H1 (cell line): Measurements from ENCODE around the gene APP. TPM values are rescaled to one million over a fixed set of nuclear protein-coding genes. Genes with fewer than 3 reads are reported as not detected.

ENCODE experiments used
- CTCF ChIA-PET: fragments of 300-600 bp; sonication (Branson Sonifier 250); formaldehyde crosslinking; loops from one replicate; lab custom pipeline; 2021; ENCODE audit not compliant: partially characterized antibody; lab: Charles Lee
- POLR2A ChIA-PET: fragments of 300-600 bp; sonication (Branson Sonifier 250); formaldehyde crosslinking; loops from one replicate; lab custom pipeline; 2021; ENCODE audit warnings: inconsistent platforms; ENCODE audit not compliant: partially characterized antibody; lab: Charles Lee
- DNase-seq, 2 experiments: peaks; one replicate each; pipeline versions ENCODE4 v3.0.0 to v3.0.0-alpha.2; 2010 to 2022; ENCODE audit warnings: low spot score in 2 of 2, low read depth in 1 of 2, mixed read lengths in 1 of 2
- FAIRE-seq: peaks from 2 replicates; lab custom pipeline; 2011; peaks lifted over from hg19 to GRCh38; lab: Jason Lieb, UNC
- H2AFZ ChIP-seq: 2 replicates; pipeline ENCODE4 v1.8.1; 2012; ENCODE audit warnings: low read length, inconsistent platforms
- H2AK5ac ChIP-seq: 2 replicates; pipeline ENCODE4 v1.6.1; 2013; ENCODE audit warnings: low read depth, low read length
- H2BK120ac ChIP-seq: replicated peaks from 2 replicates; pipeline ENCODE3; 2013; ENCODE audit warnings: low read depth, low read length, inconsistent platforms
- H2BK12ac ChIP-seq: 2 replicates; pipeline ENCODE4 v1.6.1; 2013; ENCODE audit warnings: low read depth, low read length
- H2BK15ac ChIP-seq: 2 replicates; pipeline ENCODE4 v1.6.1; 2013; ENCODE audit warnings: low read length
- H2BK20ac ChIP-seq: 2 replicates; pipeline ENCODE4 v1.6.1; 2013; ENCODE audit warnings: low read length
- H2BK5ac ChIP-seq: 2 replicates; pipeline ENCODE4 v1.6.1; 2013; ENCODE audit warnings: low read depth, low read length
- H3K14ac ChIP-seq: 2 replicates; pipeline ENCODE4 v1.6.1; 2013; ENCODE audit warnings: inconsistent platforms; ENCODE audit not compliant: insufficient read length
- H3K18ac ChIP-seq: 2 replicates; pipeline ENCODE4 v1.6.1; 2013; ENCODE audit warnings: low read length; ENCODE audit errors: extremely low read depth
- H3K23ac ChIP-seq: 2 replicates; pipeline ENCODE4 v1.6.1; 2013; ENCODE audit warnings: inconsistent platforms; ENCODE audit not compliant: insufficient read length
- H3K23me2 ChIP-seq: 2 replicates; pipeline ENCODE4 v1.6.1; 2013; ENCODE audit warnings: low read depth, low read length
- H3K27ac ChIP-seq: 2 replicates; pipeline ENCODE4 v1.6.1; 2011; ENCODE audit warnings: low read depth, low read length, inconsistent platforms
- H3K27me3 ChIP-seq, 4 experiments: replicated peaks in 1 of 4; 1 replicate in 1 of 4; 2 replicates in 3 of 4; pipeline versions ENCODE4 v1.6.1 to v1.8.1; 2011 to 2013; ENCODE audit warnings: low read length in 3 of 4, mild to moderate bottlenecking in 3 of 4, inconsistent platforms in 2 of 4, mixed read lengths in 2 of 4, moderate library complexity in 1 of 4; ENCODE audit not compliant: control insufficient read depth in 3 of 4, insufficient read depth in 3 of 4; ENCODE audit errors: extremely low read depth in 1 of 4
- H3K36me3 ChIP-seq, 4 experiments: 2 replicates each; pipeline versions ENCODE4 v1.6.1 to v1.8.1; 2011 to 2013; ENCODE audit warnings: mild to moderate bottlenecking in 4 of 4, low read length in 3 of 4, moderate library complexity in 2 of 4, control low read depth in 1 of 4, inconsistent platforms in 1 of 4; ENCODE audit not compliant: insufficient read depth in 4 of 4, control insufficient read depth in 2 of 4
- H3K4ac ChIP-seq: replicated peaks from 2 replicates; pipeline ENCODE3; 2013; ENCODE audit warnings: low read length, low read depth, mixed read lengths, inconsistent platforms; ENCODE audit not compliant: insufficient read length
- H3K4me1 ChIP-seq, 4 experiments: replicated peaks in 1 of 4; 1 replicate in 1 of 4; 2 replicates in 3 of 4; pipeline versions ENCODE4 v1.6.1 to v1.8.1; 2011 to 2013; ENCODE audit warnings: low read length in 3 of 4, inconsistent platforms in 2 of 4, mixed read lengths in 1 of 4; ENCODE audit not compliant: insufficient read depth in 4 of 4, control insufficient read depth in 3 of 4
- H3K4me2 ChIP-seq, 2 experiments: 2 replicates each; pipeline versions ENCODE4 v1.6.1 to v1.8.1; 2011 to 2013; ENCODE audit warnings: low read depth in 2 of 2, low read length in 2 of 2, control low read depth in 1 of 2, inconsistent platforms in 1 of 2, mild to moderate bottlenecking in 1 of 2; ENCODE audit not compliant: insufficient read depth in 1 of 2
- H3K4me3 ChIP-seq, 4 experiments: fragments of 200-600, 300-600 bp in 1 of 4; sonication (generic), shearing (Covaris generic), sonication (Bioruptor Twin) in 1 of 4; 2 replicates each; pipeline versions ENCODE4 v1.5.1 to v1.8.1; 2011 to 2016; ENCODE audit warnings: low read length in 4 of 4, low read depth in 3 of 4, control low read depth in 2 of 4, inconsistent platforms in 2 of 4, mild to moderate bottlenecking in 2 of 4, mixed read lengths in 1 of 4, moderate library complexity in 1 of 4; ENCODE audit not compliant: insufficient read depth in 2 of 4; ENCODE audit errors: extremely low read depth in 1 of 4
- H3K56ac ChIP-seq: replicated peaks from 2 replicates; pipeline ENCODE3; 2013; ENCODE audit warnings: low read depth, mild to moderate bottlenecking, mixed read lengths, low read length, inconsistent platforms; ENCODE audit not compliant: insufficient read length
- H3K79me1 ChIP-seq: 2 replicates; pipeline ENCODE4 v1.6.1; 2013; ENCODE audit warnings: low read depth, low read length, control low read depth
- H3K79me2 ChIP-seq, 2 experiments: 2 replicates each; pipeline versions ENCODE4 v1.6.1 to v1.8.1; 2012 to 2013; ENCODE audit warnings: low read length in 2 of 2, mild to moderate bottlenecking in 2 of 2, inconsistent platforms in 1 of 2; ENCODE audit not compliant: insufficient read depth in 2 of 2, control insufficient read depth in 1 of 2
- H3K9ac ChIP-seq, 4 experiments: replicated peaks in 1 of 4; 1 replicate in 1 of 4; 2 replicates in 3 of 4; pipeline versions ENCODE4 v1.6.1 to v1.8.1; 2011 to 2013; ENCODE audit warnings: low read depth in 3 of 4, low read length in 3 of 4, control low read depth in 2 of 4, mild to moderate bottlenecking in 2 of 4, moderate library complexity in 2 of 4, inconsistent platforms in 1 of 4; ENCODE audit errors: extremely low read depth in 1 of 4
- H3K9me3 ChIP-seq, 2 experiments: 2 replicates each; pipeline versions ENCODE4 v1.6.1 to v1.8.1; 2012 to 2013; ENCODE audit warnings: mild to moderate bottlenecking in 2 of 2, moderate library complexity in 2 of 2, control low read depth in 1 of 2, inconsistent platforms in 1 of 2, low read depth in 1 of 2, low read length in 1 of 2, mixed read lengths in 1 of 2; ENCODE audit not compliant: insufficient read depth in 2 of 2
- H4K20me1 ChIP-seq, 2 experiments: replicated peaks in 1 of 2; 2 replicates each; pipeline versions ENCODE3 to v1.8.1; 2011 to 2013; ENCODE audit warnings: inconsistent platforms in 2 of 2, low read length in 2 of 2, mild to moderate bottlenecking in 1 of 2; ENCODE audit not compliant: insufficient read depth in 2 of 2, control insufficient read depth in 1 of 2
- H4K5ac ChIP-seq: 2 replicates; pipeline ENCODE4 v1.6.1; 2013; ENCODE audit warnings: low read length, low read depth, mixed read lengths, inconsistent platforms; ENCODE audit not compliant: insufficient read length
- H4K8ac ChIP-seq: 2 replicates; pipeline ENCODE4 v1.8.0; 2013; ENCODE audit warnings: mild to moderate bottlenecking, moderate library complexity, low read length, inconsistent platforms; ENCODE audit not compliant: insufficient read depth; ENCODE audit errors: extremely low read depth
- H4K91ac ChIP-seq: replicated peaks from 2 replicates; pipeline ENCODE3; 2013; ENCODE audit warnings: low read length, mixed read lengths, inconsistent platforms; ENCODE audit not compliant: insufficient read length
- CHD1 ChIP-seq: IDR thresholded peaks from 2 replicates; pipeline ENCODE4 v1.6.1; 2012; ENCODE audit warnings: low read depth, low read length, improper control_type of control experiment
- EGR1 ChIP-seq: IDR thresholded peaks from 2 replicates; pipeline ENCODE4 v1.6.1; 2011; ENCODE audit warnings: low read depth, low read length, borderline replicate concordance
- HDAC6 ChIP-seq: IDR thresholded peaks from one replicate; pipeline ENCODE4 v1.7.1; 2012; ENCODE audit warnings: low read depth, mild to moderate bottlenecking, inconsistent platforms, low read length, moderate library complexity
- NANOG ChIP-seq: IDR thresholded peaks from 2 replicates; pipeline ENCODE4 v1.6.1; 2011; ENCODE audit warnings: low read length, low read depth, mild to moderate bottlenecking, inconsistent platforms; ENCODE audit not compliant: insufficient read depth, poor library complexity, severe bottlenecking
- PHF8 ChIP-seq: fragments of 200-600 bp; sonication (generic); conservative IDR thresholded peaks from 2 replicates; pipeline ENCODE4 v1.7.1; 2012; ENCODE audit warnings: low read depth, mild to moderate bottlenecking, inconsistent platforms, low read length, moderate library complexity
- WGBS, 2 experiments: shearing (Covaris generic) in 1 of 2; methylation state at CpG; one replicate each; pipeline versions ENCODE4 v1.1.6 to v1.1.7; 2013 to 2015; ENCODE audit warnings: low lambda C conversion rate in 2 of 2, mixed read lengths in 2 of 2, inconsistent platforms in 1 of 2, low coverage in 1 of 2, missing lambda C conversion rate in 1 of 2; ENCODE audit not compliant: insufficient replicate concordance in 2 of 2, insufficient coverage in 1 of 2, insufficient read length in 1 of 2; ENCODE audit errors: extremely low coverage in 1 of 2, missing lambda C conversion rate in 1 of 2; 5-methylcytosine and 5-hydroxymethylcytosine counted together
- polyA plus RNA-seq, 7 experiments: library from polyadenylated mRNA; depleted of rRNA in 3 of 7; stranded (reverse) in 5 of 7; unstranded in 2 of 7; fragments of >200 nt in 5 of 7; fragments of 200-250 nt in 2 of 7; gene quantifications; 1 replicate in 5 of 7; 2 replicates in 1 of 7; 4 replicates in 1 of 7; pipeline versions ENCODE4 v1.2.1 to v1.2.3, GENCODE V29; 2011 to 2013; ENCODE audit warnings: missing spikeins in 2 of 7, mixed read lengths in 2 of 7
- total RNA-seq: library from RNA; stranded (reverse); fragmentation: NEBNext Ultra II Directional; extraction: Animal tissue kit (Norgen Biotek cat#: 25700); gene quantifications from 2 replicates; pipeline ENCODE4 v1.2.1, GENCODE V29; 2021
- TF ChIP-seq, protein P1 (sequence below): IDR thresholded peaks from 2 replicates; pipeline ENCODE4 v1.6.1; 2012; ENCODE audit warnings: inconsistent platforms

Gene APP
- total and polyA plus RNA-seq, 2 of the 8 experiments (the other 6 are each of a cell fraction or from before 2014, with no cell fraction given): 375 to 551 TPM

DNA sequence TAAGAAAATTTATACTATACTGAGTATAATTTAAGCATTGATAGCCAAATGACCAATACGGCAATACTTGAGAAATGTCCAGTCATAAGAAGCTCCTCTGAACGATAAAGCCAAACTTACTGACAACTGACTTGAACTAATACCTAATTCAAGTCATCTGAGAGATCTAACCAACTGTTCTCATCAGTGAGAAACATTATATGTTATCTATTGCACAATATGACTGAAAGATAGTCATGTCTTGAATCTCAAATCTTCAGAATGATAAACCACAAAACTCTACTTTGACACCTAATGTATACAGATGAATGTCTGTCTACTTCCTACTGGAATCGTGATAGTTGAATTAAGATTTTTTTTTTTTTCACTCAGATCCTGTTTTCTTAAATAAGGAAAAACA, 39.0 kb downstream of the APP start:
- Histone ChIP-seq H3K36me3 (no peaks in the 10 kb centered on the region), H3K9ac (no peak overlapping the region), H3K9me3 (no peaks in the 10 kb centered on the region), H3K14ac (no peak overlapping the region), H3K4me3 (no peak overlapping the region), H4K8ac (no peak overlapping the region), H3K27ac (no peak overlapping the region), H3K56ac (no peak overlapping the region), H2BK15ac (no peak overlapping the region), H3K4ac (no peak overlapping the region), H3K79me2 (peaks cover 16 to 98% of the 10 kb centered on the region in 2 experiments), H2BK20ac (no peak overlapping the region), H2BK12ac (no peak overlapping the region), H2BK5ac (no peak overlapping the region), H4K5ac (no peak overlapping the region), H3K18ac (no peak overlapping the region), H3K4me2 (no peak overlapping the region), H3K4me1 (peaks cover 0 to 11% (median 3%) of the 10 kb centered on the region in 4 experiments; a peak in 4 of 7 replicates), H4K91ac (no peak overlapping the region), H4K20me1 (peaks cover 15 to 21% of the 10 kb centered on the region in 2 experiments), H3K79me1 (peaks cover 7% of the 10 kb centered on the region), H2AK5ac (no peak overlapping the region), H3K23me2 (no peaks in the 10 kb centered on the region), H2BK120ac (no peak overlapping the region), H3K23ac (no peak overlapping the region), H3K27me3 (no peaks in the 10 kb centered on the region), H2AFZ (no peak overlapping the region)
- DNase-seq: no peak
- TF ChIP-seq HDAC6 (no peak), CHD1 (no peak), EGR1 (no peak), NANOG (no peak), PHF8 (no peak)
- TF ChIP-seq, protein P1, sequence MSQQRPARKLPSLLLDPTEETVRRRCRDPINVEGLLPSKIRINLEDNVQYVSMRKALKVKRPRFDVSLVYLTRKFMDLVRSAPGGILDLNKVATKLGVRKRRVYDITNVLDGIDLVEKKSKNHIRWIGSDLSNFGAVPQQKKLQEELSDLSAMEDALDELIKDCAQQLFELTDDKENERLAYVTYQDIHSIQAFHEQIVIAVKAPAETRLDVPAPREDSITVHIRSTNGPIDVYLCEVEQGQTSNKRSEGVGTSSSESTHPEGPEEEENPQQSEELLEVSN: no peak
- FAIRE-seq: no peak
- 96% methylated on average over 3 of the region's 3 CpGs; no CpG with 5 or more reads in 1 of the 2 experiments for WGBS, 2 experiments
- ChIA-PET POLR2A (no interaction called here), CTCF (interaction anchor here (1.2 to 2.7 kb wide), 2 partner anchors 15 to 242 kb away, joined by 3 to 6 read pairs; no protein-coding TSS in a partner anchor)
